OCI-LY3 (cell line): ENCODE measurements around the gene WFIKKN2.
A peak's percentile ranks its signal among the peaks of the same experiment; 100 is the strongest.

ENCODE experiments used
- H2AFZ ChIP-seq: fragments of 200-600, 300-600 bp; shearing (Covaris generic); 2 replicates; pipeline ENCODE4 v1.6.0; 2014; ENCODE audit warnings: antibody characterized with exemption, low read depth, low read length
- H3K27ac ChIP-seq: fragments of 200-600, 300-600 bp; sonication (generic); 2 replicates; pipeline ENCODE4 v1.5.1; 2014; ENCODE audit warnings: mild to moderate bottlenecking, low read length, moderate library complexity, mixed read lengths
- H3K27me3 ChIP-seq: fragments of 200-600, 300-600 bp; sonication (generic); 2 replicates; pipeline ENCODE4 v1.6.1; 2014; ENCODE audit warnings: low read depth, low read length, mixed read lengths
- H3K36me3 ChIP-seq: fragments of 200-600, 300-600 bp; sonication (generic); replicated peaks from 2 replicates; pipeline ENCODE3; 2014; ENCODE audit warnings: low read depth, low read length, mixed read lengths
- H3K4me1 ChIP-seq: fragments of 300-600, 200-600 bp; sonication (generic); 2 replicates; pipeline ENCODE4 v1.6.1; 2014; ENCODE audit warnings: low read length, mixed read lengths
- H3K4me2 ChIP-seq: fragments of 200-600, 300-600 bp; sonication (generic); 2 replicates; pipeline ENCODE4 v1.6.1; 2014; ENCODE audit warnings: low read length, mixed read lengths
- H3K4me3 ChIP-seq: fragments of 300-600, 200-600 bp; sonication (generic); 2 replicates; pipeline ENCODE4 v1.5.1; 2014; ENCODE audit warnings: antibody characterized with exemption, mild to moderate bottlenecking, low read length, moderate library complexity
- H3K79me2 ChIP-seq: fragments of 300-600, 200-600 bp; shearing (Covaris generic); 2 replicates; pipeline ENCODE4 v1.6.1; 2014; ENCODE audit warnings: mild to moderate bottlenecking, low read length, mixed read lengths
- H3K9ac ChIP-seq: fragments of 300-600, 200-600 bp; shearing (Covaris generic); 2 replicates; pipeline ENCODE4 v1.6.0; 2014; ENCODE audit warnings: mild to moderate bottlenecking, low read length, moderate library complexity
- H3K9me3 ChIP-seq: fragments of 200-600, 300-600 bp; shearing (Covaris generic); 2 replicates; pipeline ENCODE4 v1.6.1; 2014; ENCODE audit warnings: low read length, mixed read lengths; ENCODE audit not compliant: insufficient read depth
- H4K20me1 ChIP-seq: fragments of 200-600, 300-600 bp; sonication (generic); 2 replicates; pipeline ENCODE4 v1.6.1; 2016; ENCODE audit warnings: low read length, mixed read lengths; ENCODE audit not compliant: insufficient read depth
- CTCF ChIP-seq: fragments of 200-600, 300-600 bp; sonication (generic); IDR thresholded peaks from 2 replicates; pipeline ENCODE4 v1.5.1; 2014; ENCODE audit warnings: antibody characterized with exemption, low read length, low read depth
- EZH2phosphoT487 ChIP-seq: fragments of 200-600 bp; shearing (Covaris generic); IDR thresholded peaks from 2 replicates; pipeline ENCODE4 v1.6.1; 2018; ENCODE audit warnings: antibody characterized with exemption, mixed run types, low read depth

The WFIKKN2 gene

GRCh38 chr17:50817838-50818237 lies 17.5 kb upstream of the WFIKKN2 start:
- Histone ChIP-seq H3K4me3 (no peak overlapping the region), H4K20me1 (no peaks in the 10 kb centered on the region), H3K27me3 (0 out of 2 replicates have a peak, but pooled peaks cover 2% of the 10 kb centered on the region), H3K27ac (no peak overlapping the region), H3K79me2 (no peaks in the 10 kb centered on the region), H3K9me3 (no peaks in the 10 kb centered on the region), H3K4me1 (no peaks in the 10 kb centered on the region), H3K9ac (no peak overlapping the region), H3K4me2 (peak overlapping the region; percentile 24; the same call in 1 of the 2 replicates), H2AFZ (no peak overlapping the region), H3K36me3 (no peaks in the 10 kb centered on the region)
- TF ChIP-seq CTCF = no peak
- TF ChIP-seq EZH2phosphoT487 = no peak

GRCh38 chr17:50818261-50818660 lies 17.1 kb upstream of the WFIKKN2 start:
- Histone ChIP-seq H3K4me3 (no peak overlapping the region), H3K4me1 (no peaks in the 10 kb centered on the region), H3K9me3 (no peaks in the 10 kb centered on the region), H4K20me1 (no peaks in the 10 kb centered on the region), H3K27ac (no peak overlapping the region), H3K79me2 (no peaks in the 10 kb centered on the region), H3K36me3 (no peaks in the 10 kb centered on the region), H3K4me2 (no peak overlapping the region), H3K9ac (no peak overlapping the region), H2AFZ (no peak overlapping the region), H3K27me3 (0 out of 2 replicates have a peak, but pooled peaks cover 4% of the 10 kb centered on the region)
- TF ChIP-seq EZH2phosphoT487 (no peak), CTCF (no peak)

- H3K4me3 ChIP-seq = no peak overlapping the region
- H3K4me2 ChIP-seq = no peak overlapping the region
- H3K4me1 ChIP-seq = no peaks in the 10 kb centered on the region
- no peaks in the 10 kb centered on the region for H4K20me1 ChIP-seq
- no peak for TF ChIP-seq EZH2phosphoT487
- TF ChIP-seq CTCF = no peak
- no peaks in the 10 kb centered on the region for H3K9me3 ChIP-seq
- no peaks in the 10 kb centered on the region for H3K36me3 ChIP-seq
- H3K27ac ChIP-seq = no peak overlapping the region
- H3K79me2 ChIP-seq = no peaks in the 10 kb centered on the region
- 0 out of 2 replicates have a peak, but pooled peaks cover 4% of the 10 kb centered on the region for H3K27me3 ChIP-seq
- H2AFZ ChIP-seq = no peak overlapping the region
- no peak overlapping the region for H3K9ac ChIP-seq
These were observed 16.3 kb upstream of the WFIKKN2 start for GRCh38 chr17:50818921-50819657.

GRCh38 chr17:50820651-50821050 lies 14.7 kb upstream of the WFIKKN2 start:
- Histone ChIP-seq H3K9ac (no peak overlapping the region), H2AFZ (no peak overlapping the region), H3K4me2 (no peak overlapping the region), H3K4me3 (no peak overlapping the region), H3K4me1 (no peaks in the 10 kb centered on the region), H3K27ac (no peak overlapping the region), H3K79me2 (no peaks in the 10 kb centered on the region), H3K36me3 (no peaks in the 10 kb centered on the region), H4K20me1 (no peaks in the 10 kb centered on the region), H3K9me3 (no peaks in the 10 kb centered on the region), H3K27me3 (0 out of 2 replicates have a peak, but pooled peaks cover 4% of the 10 kb centered on the region)
- TF ChIP-seq EZH2phosphoT487 (no peak), CTCF (no peak)
